ENCODE measurements around the gene SGMS1.

- TF ChIP-seq CTCF (IDR thresholded peaks at IDR 0.05) (no peak), POLR2A (IDR thresholded peaks at IDR 0.05) (no peak)
These were observed 336.6 kb downstream of the SGMS1 start for GRCh38 chr10:50286996-50287803.

All from heart left ventricle (tissue), 13 donors.